ENCODE results near the gene MFSD2A. TPM values are rescaled to one million over a fixed set of nuclear protein-coding genes. Genes with fewer than 3 reads are reported as not detected.

The MFSD2A gene
- total and polyA plus RNA-seq, 9 of the 15 experiments (the other 6 are each of a cell fraction or from before 2014, with no cell fraction given), result 0.06 to 0.40 (median 0.15) TPM; not detected in 4

GRCh38 chr1:40014253-40014706 is 59.3 kb downstream of the MFSD2A start (continued):
- TF ChIP-seq IRF1 (CRISPR knock-in tag; IDR thresholded peaks at IDR 0.05; ENCODE audit: borderline replicate concordance) (no peak), SMARCA4 (IDR thresholded peaks at IDR 0.05) (peak; percentile 47; the same call in 1 of the 2 replicates), TFE3 (CRISPR knock-in tag; IDR thresholded peaks at IDR 0.05) (peak; percentile 95), GABPA (tag; conservative IDR thresholded peaks at IDR 0.05; ENCODE audit: low read depth) (peak; percentile 23; the same call in 1 of the 2 replicates), BHLHE40 (IDR thresholded peaks at IDR 0.05; ENCODE audit: low read length) (peak; percentile 51), POLR3A (IDR thresholded peaks at IDR 0.05; ENCODE audit: borderline replicate concordance, extremely low read depth, insufficient read depth, insufficient read length) (no peak), TRIM24 (IDR thresholded peaks at IDR 0.05) (0 out of 4 replicates have a peak, but pooled peaks of 1 of the 2 experiments have one; percentile 20), ZNF121 (CRISPR knock-in tag; conservative IDR thresholded peaks at IDR 0.05) (peak; percentile 78), SAP30 (IDR thresholded peaks at IDR 0.05; ENCODE audit: borderline replicate concordance, insufficient read depth, low read depth, low read length, poor library complexity, severe bottlenecking) (no peak), DPF2 (IDR thresholded peaks at IDR 0.05) (0 out of 2 replicates have a peak, but pooled peaks have one; percentile 16), TAL1 (IDR thresholded peaks at IDR 0.05) (no peak), RNF219 (CRISPR knock-in tag; IDR thresholded peaks at IDR 0.05) (no peak), MBD1 (CRISPR knock-in tag; IDR thresholded peaks at IDR 0.05) (no peak), PKNOX1 (IDR thresholded peaks at IDR 0.05) (peak; percentile 58), CTCFL (IDR thresholded peaks at IDR 0.05; ENCODE audit: borderline replicate concordance, insufficient read depth, low read depth, low read length, poor library complexity, severe bottlenecking) (no peak), FOSL1 (tag; conservative IDR thresholded peaks at IDR 0.05) (peak; percentile 34; the same call in 1 of the 2 replicates), ZNF24 (IDR thresholded peaks at IDR 0.05) (no peak), MCM5 (IDR thresholded peaks at IDR 0.05; ENCODE audit: low read depth) (no peak), SMAD2 (IDR thresholded peaks at IDR 0.05; ENCODE audit: low read depth, low read length) (no peak)

Measured in K562 (cell line).